HTERT RPE-1 (cell line): ENCODE results near the gene DNHD1.

Experiments
- in situ Hi-C: fragments of 300-500 bp; cut with MboI; formaldehyde crosslinking; loops from 4 replicates; pipeline ENCODE4 v1.14.3; 2020; ENCODE audit warnings: low sequenced_read_pairs

Gene DNHD1

DNA sequence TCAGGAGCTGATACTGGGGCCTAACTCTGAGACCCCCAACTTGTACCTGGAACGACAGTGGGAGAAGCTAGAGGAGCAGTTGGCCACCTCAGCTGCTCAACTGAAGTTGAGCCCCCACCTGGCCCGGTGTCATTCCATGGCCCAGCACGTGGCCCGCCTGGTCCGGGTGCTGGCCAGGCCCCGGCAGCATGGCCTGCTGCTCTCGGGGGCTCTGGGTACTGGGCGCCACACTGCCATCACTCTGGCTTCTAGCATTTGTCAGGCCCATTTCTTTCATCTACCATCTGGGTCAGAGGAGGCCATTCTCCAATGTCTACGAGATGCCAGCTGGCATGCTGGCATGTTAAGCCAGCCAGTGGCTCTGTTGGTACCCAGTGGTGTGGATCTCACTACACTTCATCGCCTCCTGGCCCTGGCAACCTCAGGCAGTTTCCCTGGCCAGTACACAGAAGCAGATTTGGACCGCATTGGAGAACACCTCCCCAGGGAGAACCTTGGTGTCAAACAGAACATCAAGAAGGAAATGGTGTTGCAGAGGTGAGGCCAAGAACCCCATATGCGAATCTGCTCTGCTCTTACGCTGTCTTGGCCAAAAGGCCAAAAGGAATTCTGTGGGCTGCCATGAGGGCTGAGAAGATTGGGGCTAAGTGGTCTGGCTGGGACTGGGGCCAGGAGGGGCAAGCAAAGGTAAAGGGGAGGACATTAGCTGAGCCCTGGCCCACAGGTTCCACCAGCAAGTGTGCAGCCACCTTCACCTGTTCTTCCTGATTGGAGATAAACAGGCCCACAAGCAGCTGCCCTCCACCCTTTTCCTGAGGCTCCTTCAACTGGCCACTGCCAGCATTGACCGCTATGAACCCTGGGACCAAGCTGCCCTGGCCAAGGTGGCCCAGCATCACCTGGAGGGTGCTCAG, 60.9 kb downstream of the DNHD1 start:
- in situ Hi-C loops, result no loop called here

DNA sequence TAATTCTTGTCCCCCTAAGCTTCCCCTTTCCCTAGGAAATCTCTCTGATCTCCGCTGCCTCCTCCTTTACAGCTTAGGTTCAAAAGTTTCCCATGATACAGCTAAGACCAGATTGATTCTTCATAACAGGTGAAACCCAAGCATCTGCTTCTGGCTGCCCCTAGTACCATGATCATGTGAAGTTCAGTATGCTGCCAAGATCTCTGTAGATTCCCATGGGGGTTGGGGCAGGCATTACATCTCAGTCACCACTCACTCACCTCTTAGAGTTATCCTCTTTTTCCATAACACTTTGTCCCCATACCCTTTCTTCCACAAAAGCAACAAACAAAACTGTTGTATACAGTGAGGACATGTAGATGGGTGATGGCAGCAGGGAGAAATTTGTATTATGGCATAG, 62.3 kb downstream of the DNHD1 start:
- in situ Hi-C loops, result no loop called here

DNA sequence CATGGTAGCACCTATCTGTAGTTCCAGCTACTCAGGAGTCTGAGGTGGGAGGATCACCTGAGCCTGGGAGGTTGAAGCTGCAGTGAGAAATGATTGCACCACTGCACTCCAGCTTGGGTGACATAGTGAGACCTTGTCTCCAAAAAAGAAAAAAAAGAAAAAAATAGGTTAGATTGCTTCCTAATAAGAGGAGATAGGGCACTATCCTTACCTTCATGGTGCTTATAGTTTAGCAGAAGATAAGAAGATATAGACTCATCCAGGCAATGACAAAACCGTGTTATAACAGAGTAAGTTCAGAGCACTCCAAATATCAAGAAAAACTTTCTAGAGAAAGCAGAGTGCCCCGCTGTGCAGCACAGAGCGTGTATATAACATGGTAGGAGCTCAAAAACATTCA, 64.2 kb downstream of the DNHD1 start:
- in situ Hi-C loops, result no loop called here

DNA sequence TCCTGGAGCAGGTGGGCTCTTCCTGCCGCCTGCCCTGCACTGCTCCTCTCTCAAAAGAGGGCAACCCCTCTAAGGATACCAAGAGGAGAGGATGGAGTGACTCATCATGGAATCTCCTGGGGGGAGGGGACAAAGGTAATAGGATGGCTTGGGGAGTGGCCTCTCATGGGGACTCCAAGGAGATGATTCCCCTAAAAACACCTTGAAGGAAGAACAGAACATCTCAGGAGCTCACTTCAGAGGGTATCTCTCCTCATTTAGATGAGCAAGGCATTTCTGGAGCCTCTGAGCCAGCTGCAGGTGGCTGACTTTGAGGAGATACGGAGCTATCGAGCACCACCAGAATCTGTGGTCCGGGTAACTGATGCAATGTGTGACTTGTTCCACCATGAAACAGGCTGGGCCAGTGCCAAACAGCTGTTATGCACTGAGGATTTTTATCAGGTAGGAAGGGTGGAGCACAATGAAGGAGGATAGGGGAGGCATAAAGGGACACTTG, 66.1 kb downstream of the DNHD1 start:
- in situ Hi-C loops, result no loop called here

DNA sequence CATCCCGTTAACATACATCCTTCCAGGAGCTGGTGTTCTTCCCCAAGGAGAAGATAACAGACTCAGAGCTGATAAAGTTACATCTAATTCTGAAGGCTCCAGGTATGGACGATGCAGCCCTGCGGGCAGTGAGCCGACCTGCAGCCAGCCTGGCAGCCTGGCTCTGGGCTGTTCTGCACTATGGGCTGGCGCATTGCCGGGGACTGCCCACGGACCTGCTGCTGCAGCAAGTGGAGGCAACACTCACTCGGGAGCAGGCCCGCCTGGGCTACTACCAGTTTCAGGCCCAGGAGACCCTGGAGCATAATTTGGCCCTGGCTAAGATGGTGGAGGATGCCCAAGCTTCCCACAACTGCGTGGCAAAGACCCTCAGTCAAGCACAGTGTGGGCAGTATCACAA, 66.6 kb downstream of the DNHD1 start:
- in situ Hi-C loops, result no loop called here

DNA sequence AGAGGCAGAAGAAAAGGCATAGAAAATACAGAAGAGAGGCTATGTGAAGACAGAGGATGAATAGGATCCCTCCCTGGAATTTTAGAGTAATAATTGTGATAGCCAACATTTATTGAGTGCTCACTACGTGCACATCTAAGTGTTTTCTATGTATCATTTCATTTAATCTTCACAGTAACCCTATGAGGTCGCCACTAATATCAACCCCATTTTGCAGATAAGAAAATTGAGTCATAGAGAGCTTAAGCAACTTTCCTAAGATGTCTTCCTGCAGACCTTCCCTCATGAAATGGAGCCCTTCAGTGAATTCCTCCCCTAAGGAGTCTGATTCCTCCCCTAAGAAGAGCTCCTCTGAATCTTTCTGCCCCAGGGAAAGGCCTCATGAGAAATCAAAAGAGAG, 68.2 kb downstream of the DNHD1 start:
- in situ Hi-C loops, result no loop called here

DNA sequence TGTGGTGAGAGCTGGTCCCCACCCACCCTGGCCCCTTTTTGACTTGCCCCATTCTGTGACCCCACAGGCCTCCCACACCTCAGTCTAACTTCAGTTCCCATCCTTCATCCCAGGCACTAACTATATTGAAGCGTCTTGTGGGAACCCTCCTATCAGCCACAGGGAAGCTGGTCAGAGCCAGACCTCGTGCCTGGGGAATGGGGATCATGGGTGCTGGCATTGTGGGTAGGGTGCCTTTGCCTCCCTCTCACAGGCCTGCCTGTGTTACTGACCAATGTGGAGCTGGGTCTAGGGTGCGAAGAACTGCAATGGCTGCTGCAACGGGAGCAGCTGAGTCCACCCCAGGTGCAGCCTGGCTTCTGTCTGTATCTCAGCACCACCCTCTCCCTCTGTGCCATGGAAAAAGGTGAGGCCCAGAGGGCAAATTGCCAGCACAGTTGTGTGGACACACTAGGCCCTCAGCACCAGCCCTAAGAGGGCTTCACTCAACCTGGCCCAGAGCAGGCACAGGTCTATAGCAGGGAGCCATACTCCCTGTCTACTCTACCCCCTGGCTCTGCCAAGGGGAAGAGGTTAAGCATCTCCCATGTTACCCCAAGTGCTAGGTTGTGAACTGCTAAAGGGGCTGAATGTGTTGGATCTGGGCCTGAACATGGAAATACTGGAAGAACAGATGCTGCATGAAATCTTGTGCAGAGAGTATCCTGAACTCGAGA, 69.1 kb downstream of the DNHD1 start:
- in situ Hi-C loops, result no loop called here

DNA sequence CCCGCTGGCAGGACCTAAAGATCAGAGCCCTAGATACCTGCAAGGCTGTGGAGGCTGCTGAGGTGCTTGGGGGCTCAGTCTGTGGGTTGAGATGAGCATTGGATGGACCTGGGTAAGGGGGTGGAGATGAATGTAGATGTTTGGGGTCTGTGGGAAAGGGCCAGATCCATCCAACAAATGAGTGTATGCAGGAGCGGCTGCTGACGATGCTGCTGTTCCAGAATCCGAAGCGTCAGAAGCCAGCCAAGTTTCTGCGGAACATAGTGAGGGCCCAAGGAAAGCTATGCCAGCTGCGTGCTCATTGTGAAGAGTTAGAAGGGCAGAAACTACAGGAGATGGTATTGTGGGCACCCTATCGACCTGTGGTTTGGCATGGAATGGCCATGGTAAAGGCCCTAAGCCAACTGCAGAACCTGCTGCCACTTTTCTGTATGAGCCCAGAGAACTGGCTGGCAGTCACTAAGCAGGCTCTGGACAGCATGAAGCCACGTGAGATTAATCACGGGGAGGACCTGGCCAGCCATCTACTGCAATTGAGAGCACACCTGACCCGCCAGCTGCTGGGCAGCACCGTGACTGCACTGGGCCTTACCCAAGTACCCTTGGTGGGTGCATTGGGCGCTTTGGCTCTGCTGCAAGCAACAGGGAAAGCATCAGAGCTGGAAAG, 69.8 kb downstream of the DNHD1 start:
- in situ Hi-C loops, result no loop called here

DNA sequence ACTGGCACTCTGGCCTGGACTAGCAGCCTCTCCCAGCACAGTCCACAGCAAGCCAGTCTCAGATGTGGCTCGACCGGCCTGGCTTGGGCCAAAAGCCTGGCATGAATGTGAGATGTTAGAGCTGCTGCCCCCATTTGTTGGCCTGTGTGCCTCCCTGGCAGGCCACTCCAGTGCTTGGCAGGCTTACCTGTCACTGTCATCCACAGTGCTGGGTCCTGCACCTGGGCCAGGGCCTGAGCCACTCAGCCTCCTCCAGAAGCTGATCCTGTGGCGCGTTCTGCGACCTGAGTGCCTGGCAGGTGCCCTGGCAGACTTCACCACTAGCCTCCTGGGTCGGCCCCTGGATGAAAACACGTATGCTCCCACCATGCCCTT, 70.3 kb downstream of the DNHD1 start:
- in situ Hi-C loops, result no loop called here

DNA sequence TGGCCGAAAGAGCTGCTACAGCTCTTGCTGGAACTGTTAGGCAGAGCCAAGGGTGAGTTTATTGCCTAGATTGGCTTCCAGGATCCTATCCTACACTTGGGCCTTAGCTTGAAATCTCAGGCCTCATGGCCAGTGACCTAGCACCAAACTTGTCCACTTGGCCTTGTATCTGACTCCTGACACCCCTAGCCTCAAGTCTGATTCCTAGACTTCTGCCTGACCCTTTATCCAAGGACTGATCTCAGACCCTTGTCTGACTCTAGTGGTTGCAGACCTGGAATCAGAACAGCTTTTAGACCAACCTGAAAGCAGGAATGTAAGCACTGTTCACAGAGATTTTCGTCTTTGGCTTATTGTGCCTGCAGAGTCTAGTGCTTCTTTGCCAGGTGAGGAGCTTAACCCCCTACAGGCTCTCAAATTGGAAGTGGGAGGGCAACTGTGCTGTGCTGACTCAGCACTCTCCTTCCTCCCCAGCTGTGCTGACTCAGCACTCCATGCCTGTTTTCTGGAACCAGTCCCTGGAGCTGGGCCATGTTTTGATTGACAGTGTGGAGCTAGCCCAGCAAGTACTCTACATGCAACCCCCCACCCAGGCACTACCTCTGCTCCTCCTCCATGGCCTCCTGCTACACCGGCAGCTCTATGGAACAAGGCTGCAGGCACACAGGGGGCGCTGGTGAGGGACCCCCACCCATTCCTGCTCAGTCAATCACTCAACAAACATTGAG, 71.3 kb downstream of the DNHD1 start:
- in situ Hi-C loops, result no loop called here

DNA sequence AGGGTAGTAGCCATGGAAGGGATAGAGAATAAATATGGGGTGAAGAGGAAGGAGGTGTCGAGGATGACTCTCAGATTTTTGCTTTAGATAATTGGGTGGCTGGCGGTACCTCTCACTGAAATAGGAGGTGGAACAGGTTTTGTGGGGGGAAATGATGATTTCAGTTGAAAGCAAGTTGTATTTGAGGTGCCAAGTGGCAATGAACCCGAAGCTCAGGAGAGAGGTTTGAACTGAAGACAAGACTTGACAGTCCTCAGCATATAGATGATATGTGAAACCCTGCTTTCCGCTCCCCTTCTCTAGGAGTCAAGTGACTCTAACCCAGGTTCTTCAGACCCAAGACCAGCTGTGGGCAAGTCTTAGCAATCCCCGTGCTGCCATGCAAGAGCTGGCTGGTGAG, 72.6 kb downstream of the DNHD1 start:
- in situ Hi-C loops, result no loop called here

DNA sequence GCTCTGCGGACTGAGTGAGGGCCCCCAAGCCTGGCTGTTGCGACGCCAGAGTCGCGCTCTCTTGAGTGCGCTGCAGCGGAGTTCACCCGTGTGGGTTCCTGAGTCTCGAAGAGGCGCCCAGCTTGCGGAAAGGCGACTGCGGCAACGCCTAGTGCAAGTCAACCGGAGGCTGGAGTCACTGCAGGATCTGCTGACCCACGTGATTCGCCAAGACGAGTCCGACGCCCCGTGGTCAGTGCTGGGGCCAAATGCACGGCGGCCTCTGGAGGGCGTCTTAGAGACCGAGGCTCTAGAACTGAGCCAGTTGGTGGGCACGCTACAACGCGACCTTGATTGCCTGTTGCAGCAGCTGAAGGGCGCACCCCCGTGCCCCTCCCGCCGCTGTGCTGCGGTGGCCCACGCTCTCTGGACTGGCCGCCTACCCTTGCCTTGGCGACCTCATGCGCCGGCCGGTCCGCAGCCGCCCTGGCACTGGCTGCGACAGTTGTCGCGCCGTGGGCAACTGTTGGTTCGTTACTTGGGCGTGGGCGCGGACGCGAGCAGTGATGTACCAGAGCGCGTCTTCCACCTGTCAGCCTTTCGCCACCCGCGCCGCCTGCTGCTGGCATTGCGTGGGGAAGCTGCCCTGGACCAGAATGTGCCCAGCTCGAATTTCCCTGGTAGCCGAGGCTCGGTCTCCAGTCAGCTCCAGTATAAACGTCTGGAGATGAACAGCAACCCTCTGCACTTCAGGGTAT, 73.8 kb downstream of the DNHD1 start:
- in situ Hi-C loops, result no loop called here

DNA sequence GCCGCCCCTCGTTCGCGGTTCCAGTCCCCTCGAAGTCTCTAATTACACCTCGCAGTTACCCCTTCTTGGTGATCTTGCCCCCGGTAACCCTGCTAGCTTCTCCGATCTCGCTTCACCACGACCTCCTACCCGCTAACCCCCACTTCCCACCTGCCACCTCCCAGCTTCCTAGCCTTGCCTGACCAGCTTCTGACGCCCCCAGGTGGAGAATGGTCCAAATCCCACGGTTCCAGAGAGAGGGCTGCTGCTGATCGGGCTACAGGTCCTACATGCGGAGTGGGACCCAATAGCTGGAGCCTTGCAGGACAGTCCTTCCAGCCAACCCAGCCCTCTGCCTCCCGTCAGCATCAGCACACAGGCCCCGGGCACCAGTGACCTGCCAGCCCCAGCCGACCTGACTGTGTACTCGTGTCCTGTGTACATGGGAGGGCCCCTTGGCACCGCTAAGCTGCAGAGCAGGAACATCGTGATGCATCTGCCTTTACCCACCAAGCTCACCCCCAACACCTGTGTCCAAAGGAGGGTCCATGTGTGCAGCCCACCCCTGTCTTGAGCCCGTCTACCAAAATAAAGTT, 74.4 kb downstream of the DNHD1 start:
- in situ Hi-C loops, result no loop called here

DNA sequence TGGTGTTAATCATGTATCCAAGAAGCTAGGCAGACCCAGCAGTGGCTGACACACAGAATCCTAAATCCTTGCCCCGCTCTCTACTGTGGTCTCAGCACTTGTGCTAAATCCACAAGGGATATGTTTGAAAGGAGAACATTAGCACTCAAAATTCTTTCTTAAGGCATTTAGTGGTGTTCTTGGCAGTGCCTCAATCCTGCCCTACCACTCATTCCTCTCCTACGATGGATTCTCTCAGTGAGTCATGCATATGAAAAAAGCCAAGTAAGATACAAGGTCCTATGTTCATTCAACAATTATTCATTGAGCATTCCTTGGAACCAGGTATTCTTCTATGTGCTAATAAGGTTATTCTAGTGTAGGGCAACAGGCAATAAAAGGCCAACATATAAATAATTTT, 75.1 kb downstream of the DNHD1 start:
- in situ Hi-C loops, result no loop called here

DNA sequence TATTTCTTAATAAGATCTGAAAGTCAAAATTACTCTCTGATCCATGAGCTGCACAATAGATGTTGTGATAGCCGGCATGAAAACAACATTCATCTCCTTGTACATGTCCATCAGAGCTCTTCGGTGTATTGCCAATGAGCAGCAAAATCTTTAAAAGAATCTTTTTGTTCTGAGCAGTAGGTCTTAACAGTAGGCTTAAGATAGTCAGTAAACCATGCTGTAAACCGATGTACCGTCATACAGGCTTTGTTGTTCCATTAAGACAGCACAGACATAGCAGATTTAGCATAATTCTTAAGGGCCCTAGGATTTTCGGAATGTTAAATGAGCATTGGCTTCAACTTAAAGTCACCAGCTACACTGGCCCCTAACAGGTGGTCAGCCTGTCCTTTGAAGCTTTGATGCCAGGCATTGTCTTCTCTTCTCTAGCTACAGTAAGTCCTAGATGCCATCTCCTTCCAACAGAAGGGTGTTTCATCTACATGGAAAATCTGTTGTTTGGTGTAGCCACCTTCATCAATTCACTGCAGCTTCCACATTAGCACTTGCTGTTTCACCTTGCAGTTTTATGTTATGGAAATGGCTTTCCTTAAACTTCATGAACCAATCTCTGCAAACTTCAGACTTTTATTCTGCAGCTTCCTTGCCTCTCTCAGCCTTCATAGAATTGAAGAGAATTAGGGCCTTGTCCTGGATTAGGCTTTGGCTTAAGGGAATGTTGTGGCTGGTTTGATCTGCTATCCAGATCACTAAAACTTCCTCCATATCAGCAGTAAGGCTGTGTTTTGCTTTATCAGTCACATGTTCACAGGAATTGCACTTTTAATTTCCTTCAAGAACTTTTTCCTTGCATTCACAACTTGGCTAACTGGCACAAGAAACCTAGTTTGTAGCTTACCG, 78.0 kb downstream of the DNHD1 start:
- in situ Hi-C loops, result no loop called here

DNA sequence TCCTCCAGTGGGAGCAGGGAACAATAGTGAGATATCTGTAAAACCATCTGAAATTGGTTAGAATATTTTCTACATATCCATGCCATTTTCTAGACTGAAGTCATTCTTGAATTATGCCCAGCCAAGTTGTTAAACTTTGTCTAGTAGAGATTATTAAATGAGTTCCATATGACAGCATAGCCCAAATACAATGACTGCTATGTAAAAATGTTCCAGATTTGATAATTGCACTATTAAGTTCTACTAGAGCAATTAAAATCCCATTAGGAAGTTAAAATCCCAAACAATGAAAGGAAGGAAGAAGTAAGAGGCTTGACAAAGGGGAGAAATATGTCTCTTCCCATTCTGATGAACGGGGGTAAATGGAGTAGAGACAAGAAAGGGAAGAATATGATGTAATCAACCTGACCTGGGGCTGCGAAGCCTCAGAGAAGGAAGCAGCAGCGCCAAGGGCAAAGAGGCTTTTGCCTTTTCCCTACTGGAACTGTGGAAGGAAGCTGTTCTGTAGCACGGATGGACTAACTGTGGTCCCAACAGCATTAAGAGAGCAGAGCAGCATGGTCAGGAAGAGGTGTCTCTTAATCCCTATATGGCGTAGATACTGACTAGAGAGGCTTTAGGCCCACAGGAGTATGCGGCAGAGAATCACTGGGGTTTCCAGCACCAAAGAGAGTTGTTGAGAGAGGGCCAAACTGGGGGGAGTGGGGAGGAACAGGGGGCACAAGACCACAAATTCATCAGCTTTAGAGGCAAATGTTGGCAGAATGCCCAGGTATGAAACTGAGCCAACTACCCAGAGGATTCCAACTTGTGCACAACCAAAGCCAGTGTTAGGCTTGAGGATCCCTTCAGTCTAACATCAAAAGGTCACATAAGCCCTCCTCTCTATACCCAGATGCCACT, 79.6 kb downstream of the DNHD1 start:
- in situ Hi-C loops, result no loop called here

DNA sequence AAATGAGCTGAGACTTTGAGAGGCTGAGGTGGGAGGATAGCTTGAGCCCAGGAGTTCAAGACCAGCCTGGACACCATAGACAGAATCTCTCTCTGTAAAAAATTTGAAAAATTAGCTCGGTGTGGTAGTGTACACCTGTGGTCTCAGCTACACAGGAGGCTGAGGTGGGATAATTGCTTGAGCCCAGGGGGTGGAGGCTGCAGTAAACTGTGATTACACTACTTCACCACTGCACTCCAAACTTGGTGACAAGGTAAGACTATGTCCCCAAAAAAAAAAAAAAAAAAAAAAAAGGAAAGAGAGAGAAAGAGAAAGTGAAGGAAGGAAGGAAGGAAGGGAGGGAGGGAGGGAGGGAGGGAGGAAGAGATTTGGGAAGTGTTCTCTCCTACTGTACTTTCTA, 81.1 kb downstream of the DNHD1 start:
- in situ Hi-C loops, result no loop called here

DNA sequence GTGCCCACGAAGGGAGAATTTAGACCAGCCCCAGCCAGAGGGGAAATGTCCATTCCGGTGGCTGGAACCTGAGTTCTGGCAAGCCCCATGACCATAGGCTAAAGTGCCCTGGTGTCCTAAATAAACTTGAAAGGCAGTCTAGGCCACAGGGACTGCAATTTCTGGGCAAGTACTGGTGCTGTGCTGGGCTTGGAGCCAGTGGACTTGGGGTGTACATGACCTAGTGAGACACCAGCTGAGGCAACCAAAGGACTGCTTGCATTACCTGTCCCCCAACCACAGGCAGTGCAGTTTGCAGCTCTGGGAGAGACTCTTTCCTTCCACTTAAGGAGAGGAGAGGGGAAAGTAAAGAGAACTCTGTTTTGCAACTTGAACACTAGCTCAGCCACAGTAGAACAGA, 82.6 kb downstream of the DNHD1 start:
- in situ Hi-C loops, result no loop called here
